Caco-2 (cell line): Measurements from ENCODE around the gene SIRPG. TPM values are rescaled to one million over a fixed set of nuclear protein-coding genes. Genes with fewer than 3 reads are reported as not detected.

Experiments used
- BruUV-seq: library from RNA; stranded (reverse); fragments of 400-500 nt; replicated peaks from 2 replicates; lab custom pipeline; 2021; lab: Mats Ljungman, UMichigan
- CTCF ChIA-PET: fragments of 300-600 bp; sonication (Branson Sonifier 250); formaldehyde crosslinking; loops from one replicate; lab custom pipeline; 2022; ENCODE audit warnings: antibody characterized with exemption; lab: Charles Lee
- POLR2A ChIA-PET: fragments of 300-600 bp; sonication (Branson Sonifier 250); formaldehyde crosslinking; loops from one replicate; lab custom pipeline; 2022; ENCODE audit warnings: antibody characterized with exemption; lab: Charles Lee
- DNase-seq, 2 experiments: peaks; one replicate each; pipeline versions ENCODE4 v3.0.0 to v3.0.0-alpha.2; 2020 to 2022
- H3K27me3 ChIP-seq: replicated peaks from 2 replicates; pipeline ENCODE4 v1.6.0; 2011; ENCODE audit warnings: low read length; ENCODE audit not compliant: control insufficient read depth, insufficient read depth
- H3K36me3 ChIP-seq: 2 replicates; pipeline ENCODE4 v1.5.1; 2011; ENCODE audit warnings: low read length; ENCODE audit not compliant: control insufficient read depth, insufficient read depth
- H3K4me1 ChIP-seq: fragments of 250-450 bp; sonication (Bioruptor Pico); 2 replicates; pipeline ENCODE4 v1.5.1; 2020; ENCODE audit warnings: mild to moderate bottlenecking
- H3K4me3 ChIP-seq: 2 replicates; pipeline ENCODE4 v1.5.1; 2011; ENCODE audit warnings: low read depth, mild to moderate bottlenecking, control low read depth, low read length
- H3K9me3 ChIP-seq: fragments of 250-450 bp; sonication (Bioruptor Pico); 2 replicates; pipeline ENCODE4 v1.5.1; 2020; ENCODE audit warnings: mild to moderate bottlenecking, moderate library complexity
- H3K27ac Mint-ChIP-seq: one replicate; pipeline ENCODE4 v1.8.0; 2022; ENCODE audit warnings: mixed read lengths; ENCODE audit not compliant: unreplicated experiment
- H3K27me3 Mint-ChIP-seq: one replicate; pipeline ENCODE4 v1.8.0; 2022; ENCODE audit warnings: mixed read lengths; ENCODE audit not compliant: insufficient read depth, unreplicated experiment
- H3K36me3 Mint-ChIP-seq: one replicate; pipeline ENCODE4 v1.8.0; 2022; ENCODE audit warnings: mild to moderate bottlenecking, mixed read lengths; ENCODE audit not compliant: insufficient read depth, unreplicated experiment
- H3K4me1 Mint-ChIP-seq: one replicate; pipeline ENCODE4 v1.8.0; 2022; ENCODE audit warnings: low read depth, mixed read lengths; ENCODE audit not compliant: unreplicated experiment
- H3K4me3 Mint-ChIP-seq: one replicate; pipeline ENCODE4 v1.8.0; 2022; ENCODE audit warnings: mild to moderate bottlenecking, moderate library complexity, mixed read lengths; ENCODE audit not compliant: unreplicated experiment
- H3K9me3 Mint-ChIP-seq: one replicate; pipeline ENCODE4 v1.8.0; 2022; ENCODE audit warnings: mixed read lengths; ENCODE audit not compliant: unreplicated experiment
- intact Hi-C: fragments of 100-400 bp; cut with micrococcal nuclease; formaldehyde crosslinking; loops from one replicate; pipeline ENCODE4 v1.10.0; 2022; ENCODE audit not compliant: unreplicated experiment
- total RNA-seq: library from RNA; stranded (reverse); gene quantifications from 2 replicates; pipeline ENCODE4 v1.2.3, GENCODE V29; 2022
- TF ChIP-seq, protein P1 (sequence below), 2 experiments: fragments of 200-600 bp in 1 of 2; IDR thresholded peaks; 1 replicate in 1 of 2; 2 replicates in 1 of 2; pipeline versions ENCODE4 v1.5.1 to v1.8.0; 2011 to 2022; ENCODE audit warnings: antibody characterized with exemption in 1 of 2, control low read depth in 1 of 2, inconsistent platforms in 1 of 2, low read depth in 1 of 2, low read length in 1 of 2, mild to moderate bottlenecking in 1 of 2, moderate library complexity in 1 of 2; ENCODE audit not compliant: insufficient read depth in 1 of 2, severe bottlenecking in 1 of 2, unreplicated experiment in 1 of 2

The SIRPG gene
- total RNA-seq, 1 experiment from 2014 or later = not detected

- intact Hi-C loops = no loop called here
- peaks cover 40% of the 10 kb centered on the region for H3K27me3 Mint-ChIP-seq
- Histone ChIP-seq H3K36me3 (no peaks in the 10 kb centered on the region), H3K27me3 (no peaks in the 10 kb centered on the region; the same call in 1 of the 2 replicates), H3K4me3 (no peak overlapping the region), H3K9me3 (no peaks in the 10 kb centered on the region), H3K4me1 (no peaks in the 10 kb centered on the region)
- BruUV-seq = no TSS peak
- TF ChIP-seq, protein P1, sequence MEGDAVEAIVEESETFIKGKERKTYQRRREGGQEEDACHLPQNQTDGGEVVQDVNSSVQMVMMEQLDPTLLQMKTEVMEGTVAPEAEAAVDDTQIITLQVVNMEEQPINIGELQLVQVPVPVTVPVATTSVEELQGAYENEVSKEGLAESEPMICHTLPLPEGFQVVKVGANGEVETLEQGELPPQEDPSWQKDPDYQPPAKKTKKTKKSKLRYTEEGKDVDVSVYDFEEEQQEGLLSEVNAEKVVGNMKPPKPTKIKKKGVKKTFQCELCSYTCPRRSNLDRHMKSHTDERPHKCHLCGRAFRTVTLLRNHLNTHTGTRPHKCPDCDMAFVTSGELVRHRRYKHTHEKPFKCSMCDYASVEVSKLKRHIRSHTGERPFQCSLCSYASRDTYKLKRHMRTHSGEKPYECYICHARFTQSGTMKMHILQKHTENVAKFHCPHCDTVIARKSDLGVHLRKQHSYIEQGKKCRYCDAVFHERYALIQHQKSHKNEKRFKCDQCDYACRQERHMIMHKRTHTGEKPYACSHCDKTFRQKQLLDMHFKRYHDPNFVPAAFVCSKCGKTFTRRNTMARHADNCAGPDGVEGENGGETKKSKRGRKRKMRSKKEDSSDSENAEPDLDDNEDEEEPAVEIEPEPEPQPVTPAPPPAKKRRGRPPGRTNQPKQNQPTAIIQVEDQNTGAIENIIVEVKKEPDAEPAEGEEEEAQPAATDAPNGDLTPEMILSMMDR (IDR thresholded peaks at IDR 0.05; ENCODE audit: insufficient read depth in 1 of 2, low read depth in 1 of 2, low read length in 1 of 2, severe bottlenecking in 1 of 2, unreplicated experiment in 1 of 2) = no peak
- H3K9me3 Mint-ChIP-seq = no peaks in the 10 kb centered on the region
- H3K27ac Mint-ChIP-seq = no peak overlapping the region
- POLR2A ChIA-PET = no interaction called here
- H3K4me1 Mint-ChIP-seq = no peaks in the 10 kb centered on the region
- CTCF ChIA-PET = no interaction called here
- no peaks in the 10 kb centered on the region for H3K36me3 Mint-ChIP-seq
- no peak for DNase-seq
- H3K4me3 Mint-ChIP-seq = no peak overlapping the region
These were observed 35.8 kb upstream of the SIRPG start for GRCh38 chr20:1693427-1693826.

- no TSS peak for BruUV-seq
- no peak overlapping the region for H3K27ac Mint-ChIP-seq
- intact Hi-C loops = no loop called here
- Histone ChIP-seq H3K9me3 (no peaks in the 10 kb centered on the region), H3K4me3 (no peak overlapping the region), H3K27me3 (no peaks in the 10 kb centered on the region; the same call in none of the 2 replicates), H3K36me3 (no peaks in the 10 kb centered on the region), H3K4me1 (no peaks in the 10 kb centered on the region)
- TF ChIP-seq, protein P1 (IDR thresholded peaks at IDR 0.05; ENCODE audit: insufficient read depth in 1 of 2, low read depth in 1 of 2, low read length in 1 of 2, severe bottlenecking in 1 of 2, unreplicated experiment in 1 of 2) = no peak
- peaks cover 42% of the 10 kb centered on the region for H3K27me3 Mint-ChIP-seq
- H3K9me3 Mint-ChIP-seq = no peaks in the 10 kb centered on the region
- no peak overlapping the region for H3K4me3 Mint-ChIP-seq
- H3K4me1 Mint-ChIP-seq = no peaks in the 10 kb centered on the region
- no peak for DNase-seq
- no peaks in the 10 kb centered on the region for H3K36me3 Mint-ChIP-seq
- CTCF ChIA-PET = no interaction called here
- POLR2A ChIA-PET = no interaction called here
These were observed 32.1 kb upstream of the SIRPG start for GRCh38 chr20:1689721-1690120.

DNA sequence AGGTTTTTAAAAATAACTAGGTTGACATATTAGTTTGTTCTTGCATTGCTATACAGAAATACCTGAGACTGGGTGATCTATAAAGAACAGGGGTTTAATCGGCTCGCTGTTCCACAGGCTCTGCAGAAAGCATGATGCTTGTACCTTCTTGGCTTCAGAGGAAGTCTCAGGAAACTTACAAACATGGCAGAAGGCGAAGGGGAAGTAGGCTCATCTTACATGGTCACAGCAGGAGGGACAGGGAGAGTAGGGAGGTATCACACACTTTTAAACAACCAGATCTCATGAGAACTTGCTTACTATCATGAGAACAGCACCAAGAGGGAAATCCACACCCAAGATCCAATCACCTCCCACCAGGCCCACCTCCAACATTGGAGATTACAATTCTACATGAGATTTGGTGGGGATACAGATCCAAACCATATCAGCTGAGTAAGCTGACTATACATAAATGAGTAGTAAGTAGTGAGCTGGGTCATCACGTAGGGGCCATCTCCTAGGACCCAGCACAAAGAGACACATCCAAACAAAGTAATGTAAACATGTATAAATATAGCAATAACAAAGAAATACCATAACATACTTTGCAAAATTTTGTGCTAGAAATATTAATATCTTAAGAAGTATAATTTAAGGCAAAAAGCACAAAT is 31.4 kb upstream of the SIRPG start:
- Mint-ChIP-seq H3K4me1 (no peaks in the 10 kb centered on the region), H3K9me3 (no peaks in the 10 kb centered on the region), H3K27ac (no peak overlapping the region), H3K27me3 (peaks cover 42% of the 10 kb centered on the region), H3K4me3 (no peak overlapping the region), H3K36me3 (no peaks in the 10 kb centered on the region)
- no peaks in the 10 kb centered on the region for H3K9me3 ChIP-seq
- intact Hi-C loops = no loop called here
- ChIA-PET CTCF (no interaction called here), POLR2A (no interaction called here)
- H3K36me3 ChIP-seq = no peaks in the 10 kb centered on the region
- TF ChIP-seq, protein P1 (IDR thresholded peaks at IDR 0.05; ENCODE audit: insufficient read depth in 1 of 2, low read depth in 1 of 2, low read length in 1 of 2, severe bottlenecking in 1 of 2, unreplicated experiment in 1 of 2) = no peak
- no peak overlapping the region for H3K4me3 ChIP-seq
- no peak for DNase-seq
- no peaks in the 10 kb centered on the region for H3K4me1 ChIP-seq
- no peaks in the 10 kb centered on the region; the same call in none of the 2 replicates for H3K27me3 ChIP-seq
- BruUV-seq = no TSS peak
